GM19238 (cell line): ENCODE results near the gene SDK2.

ENCODE experiments used
- DNase-seq: peaks from one replicate; pipeline ENCODE4 v3.0.0; 2011; ENCODE audit warnings: low spot score; ENCODE audit not compliant: insufficient read length

The SDK2 gene

DNA sequence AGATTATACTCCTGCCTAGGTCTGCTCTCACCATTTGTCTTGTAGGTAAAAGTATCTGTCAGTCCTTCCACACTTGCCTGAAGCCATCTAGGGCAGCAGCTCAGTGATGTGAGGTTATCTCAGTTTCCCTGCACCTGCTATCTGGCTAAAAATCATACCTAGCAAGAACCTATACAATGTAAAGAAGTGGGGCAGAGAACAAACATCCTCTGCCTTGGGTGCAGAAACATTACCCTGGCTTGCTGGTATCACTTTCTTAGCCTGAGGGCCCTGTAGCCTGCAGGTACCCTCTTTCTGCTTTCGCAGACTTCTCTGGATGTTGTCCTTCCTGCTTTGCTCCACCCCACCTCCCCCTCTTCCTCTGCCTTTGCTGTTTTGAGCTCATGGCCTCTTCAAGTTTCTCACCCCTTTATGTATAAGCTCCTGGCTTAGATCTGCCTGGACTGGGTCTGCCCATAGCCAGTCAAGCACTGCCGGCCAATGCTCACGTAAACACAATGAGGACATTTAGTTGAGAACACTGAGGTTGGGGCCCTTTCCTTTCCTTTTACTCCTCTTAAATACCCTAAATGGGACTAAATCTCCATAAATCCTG, 8.7 kb upstream of the SDK2 start:
- no peak for DNase-seq

DNA sequence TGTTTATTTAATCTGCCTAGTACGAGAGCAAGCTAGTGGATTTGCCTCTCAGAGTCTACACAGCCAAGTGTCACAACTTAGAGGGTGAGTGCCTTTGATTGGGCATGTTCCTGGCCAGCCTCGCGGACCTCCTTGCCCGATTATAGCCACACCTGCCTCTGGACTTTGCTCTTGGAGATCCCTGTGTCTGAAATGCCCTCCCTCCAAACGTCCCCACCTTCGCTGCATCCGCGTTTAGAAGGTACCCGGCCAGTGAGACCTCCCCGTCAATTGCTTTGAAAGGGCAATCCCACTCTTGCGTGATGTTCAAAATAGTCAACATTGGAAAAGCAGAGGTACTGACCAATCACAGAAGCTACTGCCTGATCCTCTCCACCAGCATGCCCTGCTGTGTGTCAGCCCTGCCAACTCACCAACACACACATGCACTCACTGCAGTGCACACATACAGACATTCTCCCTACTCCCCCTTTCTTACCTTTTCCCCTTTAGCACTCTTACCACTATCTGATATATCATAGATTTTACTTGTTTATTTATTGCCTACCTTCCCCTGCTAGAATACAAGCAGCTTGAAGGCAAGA, 6.5 kb upstream of the SDK2 start:
- no peak for DNase-seq

DNA sequence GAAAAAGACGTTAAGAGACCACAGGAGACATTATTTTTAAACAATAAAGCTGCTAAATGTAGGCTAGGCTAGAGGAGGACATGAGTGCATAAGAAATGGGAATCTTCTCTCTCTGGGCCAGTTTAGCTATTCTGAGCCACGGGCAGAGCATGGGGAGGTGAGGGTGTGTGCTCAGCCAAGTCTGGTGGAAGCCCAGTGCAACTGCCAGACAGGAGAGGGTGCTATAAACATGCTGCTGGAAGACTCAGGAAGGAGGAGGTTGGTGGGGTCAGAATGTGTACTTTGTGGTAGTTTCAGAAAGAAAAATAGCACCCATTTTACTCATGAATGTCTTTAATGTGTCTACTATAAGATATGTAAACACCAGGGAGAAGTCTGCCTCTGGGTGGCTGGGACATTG, 5.9 kb upstream of the SDK2 start:
- no peak for DNase-seq

DNA sequence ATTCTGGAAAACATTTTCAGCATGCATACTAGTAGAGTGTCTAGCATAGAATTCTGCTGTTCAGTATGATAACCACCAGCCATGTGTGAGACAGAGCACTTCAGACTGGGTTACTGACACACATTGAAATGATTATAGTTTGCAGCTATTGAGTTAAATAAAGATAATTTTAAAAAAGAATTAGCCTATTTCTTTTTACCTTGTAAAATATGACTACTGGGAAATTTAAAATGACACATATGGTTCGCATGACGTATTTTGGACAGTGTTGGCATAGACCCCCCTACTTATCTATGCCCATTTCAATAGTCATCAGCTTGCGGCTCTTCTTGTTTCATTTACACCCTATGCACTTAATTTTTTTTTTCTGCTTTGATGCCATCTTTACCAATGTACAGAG, 4.7 kb upstream of the SDK2 start:
- no peak for DNase-seq

DNA sequence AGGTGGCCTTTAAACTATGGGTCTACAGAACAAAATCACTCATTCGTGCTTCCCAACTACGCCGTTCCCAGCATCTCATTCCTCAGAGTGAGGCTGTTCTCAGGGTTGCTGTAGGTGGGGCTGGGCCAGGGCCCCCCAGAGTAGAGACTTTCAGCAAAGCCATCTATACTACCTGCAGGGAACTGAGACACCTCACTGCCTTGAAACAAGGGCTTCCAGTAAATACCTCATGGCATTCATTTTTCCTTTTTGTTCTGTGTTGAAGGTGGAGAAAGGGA, 4.2 kb upstream of the SDK2 start:
- no peak for DNase-seq

DNA sequence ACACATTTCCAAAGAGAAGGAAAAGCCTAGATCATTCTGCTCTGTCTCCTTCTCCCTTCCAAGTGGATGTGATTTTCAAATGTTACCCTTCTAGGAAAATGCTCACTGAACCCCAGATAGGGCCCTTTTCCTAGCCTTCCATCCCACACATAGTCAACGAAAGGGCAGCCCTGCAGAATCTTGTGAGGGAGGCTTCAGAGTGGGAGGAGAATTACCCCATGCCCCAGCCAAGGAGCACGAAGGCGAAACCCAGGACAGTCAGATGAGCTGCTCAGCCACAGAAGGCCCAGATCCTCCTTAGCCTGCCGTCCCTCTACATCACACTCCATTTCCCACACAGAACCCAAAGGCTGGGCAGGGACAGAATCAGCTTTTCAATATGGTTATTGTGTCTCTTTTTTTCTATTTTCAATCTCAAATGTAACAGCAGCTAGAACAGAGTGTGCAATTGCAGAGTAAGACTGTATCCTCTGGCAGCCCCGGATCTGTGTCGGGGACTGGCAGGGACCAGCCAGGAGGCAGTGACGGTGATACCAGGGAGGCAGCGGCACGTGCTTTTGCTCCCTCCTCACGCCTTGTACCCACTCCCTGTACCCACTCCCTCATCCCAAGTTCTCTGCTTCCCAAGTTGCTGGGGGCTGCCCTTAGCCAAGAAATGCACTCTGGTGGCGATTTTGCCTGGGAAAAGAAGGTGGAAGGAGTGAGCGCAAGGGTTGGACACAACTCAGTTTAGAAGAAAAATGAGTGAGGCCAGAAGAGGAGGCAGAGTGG, 3.7 kb upstream of the SDK2 start:
- DNase-seq = no peak

DNA sequence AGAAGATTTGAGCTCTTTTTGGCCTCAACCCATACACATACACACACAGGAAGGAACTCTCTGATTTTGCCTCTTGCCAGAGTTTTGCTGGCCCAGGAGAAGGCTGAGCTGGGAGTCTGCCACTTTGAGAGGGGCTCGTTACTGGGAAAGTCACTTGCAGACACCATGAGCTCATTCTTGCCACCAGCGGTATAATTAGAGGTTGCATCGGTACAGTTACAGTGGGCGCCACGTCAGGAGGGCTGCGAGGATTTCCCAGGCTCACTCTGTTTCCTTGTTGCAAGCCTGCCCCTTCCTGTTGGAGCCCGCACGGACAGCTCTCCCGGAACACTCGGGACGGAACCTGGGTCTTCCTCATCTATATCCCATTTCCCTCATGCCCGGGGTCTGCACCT, 3.1 kb upstream of the SDK2 start:
- DNase-seq = no peak

DNA sequence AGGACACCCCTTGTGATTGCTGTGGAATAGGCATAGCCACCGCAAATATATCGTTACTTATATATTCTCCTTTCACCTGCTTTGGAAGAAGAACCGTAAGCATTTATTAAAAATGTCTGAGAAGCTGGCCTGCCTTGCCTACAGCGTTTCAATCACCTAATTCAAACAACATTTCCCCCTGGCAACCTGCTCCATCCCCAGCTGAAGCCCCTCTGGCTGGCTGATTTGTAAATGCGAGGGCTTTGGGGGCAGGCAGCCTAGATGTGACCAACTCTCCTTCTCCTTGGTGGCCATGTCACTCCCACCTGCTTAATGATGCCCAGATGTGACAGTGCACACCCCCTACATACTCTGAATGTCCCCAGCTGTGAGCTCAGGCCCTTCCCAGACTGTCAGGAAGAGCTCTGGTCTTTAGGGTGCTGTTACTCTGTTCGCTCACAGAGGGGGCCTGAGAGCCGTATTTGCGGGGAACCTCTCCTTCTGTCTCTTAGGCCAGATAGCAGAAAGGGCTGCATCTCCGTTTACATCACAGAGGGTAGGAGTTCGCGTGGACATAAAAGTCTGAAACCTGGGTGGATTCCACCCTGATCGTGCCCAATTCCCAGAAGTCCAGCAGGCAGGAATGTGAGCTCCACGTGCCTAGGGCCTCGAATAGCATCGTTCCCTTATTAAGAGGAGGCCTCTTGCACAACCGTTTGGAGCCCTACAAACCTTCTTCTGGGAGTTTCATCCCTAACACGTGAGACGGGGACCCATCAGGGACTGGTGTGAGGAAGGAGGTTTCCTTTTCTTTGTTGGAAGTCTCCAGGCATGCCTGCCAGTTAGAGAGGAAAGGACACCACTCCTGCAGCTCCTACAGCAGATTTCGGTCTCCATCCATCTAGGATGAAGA, 2.4 kb upstream of the SDK2 start:
- DNase-seq = no peak

DNA sequence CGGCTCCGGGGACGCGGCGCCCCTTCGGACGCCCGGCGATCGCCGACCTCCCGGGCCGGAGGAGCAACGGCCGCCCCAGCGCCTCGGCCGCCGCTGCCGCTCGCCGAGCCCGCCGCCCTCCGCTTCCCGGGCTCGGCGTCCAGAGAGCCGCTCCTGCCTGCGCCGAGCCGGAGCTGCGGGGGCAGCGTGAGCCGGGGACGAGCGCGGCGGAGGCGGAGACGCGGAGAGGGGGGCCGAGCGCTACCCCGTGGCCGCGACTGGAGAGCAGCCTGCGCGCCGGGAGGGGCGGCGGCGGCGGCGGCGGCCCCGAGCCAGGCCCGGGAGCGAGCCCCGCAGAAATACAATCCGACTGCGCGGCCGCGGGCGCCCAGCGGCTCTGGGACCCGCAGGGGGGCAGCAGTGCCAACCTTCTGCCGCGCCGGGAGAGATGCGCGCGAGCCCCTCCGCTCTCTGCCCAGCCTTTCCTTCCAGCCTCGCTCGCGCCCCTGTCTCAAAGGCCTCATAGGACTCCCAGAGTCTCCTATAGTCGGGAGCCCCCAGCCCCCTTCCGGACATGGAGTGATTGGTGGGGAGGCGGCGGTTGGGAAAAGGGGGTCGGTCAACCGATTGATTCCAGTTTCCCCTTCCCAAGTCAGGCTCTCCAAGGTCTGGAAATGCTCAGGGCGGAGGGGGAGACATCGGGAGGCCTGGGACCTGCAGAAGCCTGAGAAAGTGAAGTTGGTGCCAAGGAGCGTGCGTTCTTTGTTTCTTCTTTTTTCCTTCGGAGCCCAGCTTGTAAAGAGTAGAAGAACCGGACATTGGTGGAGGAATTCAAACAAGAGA, 1.0 kb upstream of the SDK2 start:
- no peak for DNase-seq

DNA sequence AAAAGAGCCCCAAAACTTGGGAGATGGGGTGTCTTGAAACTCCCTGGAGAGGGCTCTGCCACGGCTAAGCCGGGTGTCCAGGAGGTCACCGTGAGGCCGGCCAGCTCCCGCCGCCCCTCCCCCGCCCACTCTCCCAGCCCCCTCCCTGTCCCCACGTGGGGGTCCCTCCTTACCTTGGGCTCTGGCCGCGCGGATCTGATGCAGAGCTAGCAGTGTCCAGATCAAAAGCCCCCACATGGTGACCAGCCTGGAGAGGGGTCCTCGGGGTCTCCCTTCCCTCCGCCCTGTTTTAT, 447 bp downstream of the SDK2 start:
- no peak for DNase-seq

DNA sequence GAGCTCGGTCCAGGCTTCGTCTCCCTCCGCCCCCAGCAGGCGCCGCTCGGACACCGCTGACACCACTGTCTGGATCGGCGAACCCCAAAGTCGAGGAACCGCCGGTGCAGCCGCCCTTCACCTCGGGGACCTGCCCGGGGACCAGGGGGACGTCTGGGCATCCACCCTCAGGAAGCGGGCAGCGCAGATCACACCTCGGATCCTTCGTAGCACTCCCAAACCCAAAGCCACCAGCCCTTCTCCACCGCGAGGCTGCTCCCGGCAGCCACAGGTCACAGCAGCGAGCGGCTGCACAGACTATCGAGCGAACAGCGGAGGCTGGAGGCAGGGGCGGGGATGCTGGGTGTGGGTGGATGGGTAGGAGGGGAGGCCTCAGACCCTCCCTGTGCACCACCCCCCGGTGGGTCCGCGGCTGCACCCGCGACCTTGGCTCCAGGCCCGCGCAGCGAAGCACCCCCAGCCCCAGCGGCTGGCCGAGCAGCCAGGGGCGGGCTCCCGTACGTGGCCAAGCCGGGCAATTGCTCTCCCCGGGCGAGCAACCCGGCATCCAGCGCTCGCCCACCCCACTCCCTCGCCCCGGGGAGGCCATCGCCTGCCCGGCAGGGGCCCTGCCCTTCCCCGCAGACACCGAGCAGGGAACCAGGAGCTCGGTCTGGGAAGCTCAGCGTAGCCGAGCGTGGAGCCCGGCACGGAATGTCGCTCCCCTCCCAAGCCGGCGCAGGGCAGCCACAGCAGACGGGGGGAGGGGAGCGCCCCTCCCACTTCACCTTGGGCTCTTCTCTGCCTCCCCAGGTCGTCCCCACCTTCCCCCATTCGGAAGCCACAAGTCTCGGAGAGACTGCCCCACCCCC, 1.0 kb downstream of the SDK2 start:
- DNase-seq = no peak

DNA sequence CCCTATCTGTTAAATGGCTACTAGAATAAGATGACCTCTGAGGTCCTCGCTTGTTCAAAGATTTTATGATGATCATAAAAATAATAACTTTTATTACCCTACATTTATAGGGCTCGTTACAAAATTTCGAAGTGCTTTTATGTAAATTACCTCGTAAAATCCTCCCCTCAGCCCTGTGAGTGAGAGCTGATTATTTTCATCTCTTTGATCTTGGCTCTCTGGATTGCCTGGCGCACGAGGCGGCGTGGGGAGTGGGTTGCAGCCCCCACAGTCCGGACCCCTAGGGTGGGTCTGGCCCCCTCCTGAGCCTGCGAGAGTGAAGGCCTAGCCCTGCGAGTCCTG, 1.6 kb downstream of the SDK2 start:
- no peak for DNase-seq

DNA sequence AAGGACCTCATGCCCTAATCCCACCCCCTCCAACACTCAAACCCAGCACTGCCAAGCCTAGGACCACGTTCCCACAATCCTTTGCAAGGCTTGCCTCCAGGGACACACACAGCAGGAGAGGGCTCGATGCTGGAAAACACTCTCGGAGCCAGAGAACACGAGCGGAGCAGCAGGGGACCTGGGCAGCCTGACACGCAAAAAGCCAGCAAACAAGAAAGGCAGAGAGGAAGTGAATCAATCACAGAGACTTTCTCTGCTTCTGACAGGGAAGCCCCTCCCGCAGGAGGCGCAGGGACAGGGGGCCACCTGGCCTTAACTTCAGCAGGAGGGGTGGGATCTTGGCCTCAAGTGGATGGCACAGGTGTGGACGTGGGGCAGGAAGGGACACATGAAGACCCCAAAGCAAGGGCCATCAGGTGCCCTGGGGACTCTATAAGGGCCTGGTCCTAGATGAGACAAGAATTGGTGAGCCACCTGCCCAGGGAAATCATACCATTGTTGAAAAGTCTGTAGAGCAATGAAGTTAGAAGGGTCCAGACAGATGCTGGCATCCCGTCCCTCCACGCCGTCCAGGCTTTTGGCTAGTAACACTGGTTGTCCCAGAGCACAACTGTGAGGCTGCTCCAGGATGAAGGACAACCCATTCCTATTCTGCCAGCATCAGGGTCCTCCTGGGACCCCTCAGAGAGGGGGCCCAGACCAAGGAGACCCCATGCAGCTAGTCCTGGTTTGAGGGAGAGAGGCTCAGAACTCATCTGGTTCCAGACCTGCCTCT, 2.2 kb downstream of the SDK2 start:
- no peak for DNase-seq

DNA sequence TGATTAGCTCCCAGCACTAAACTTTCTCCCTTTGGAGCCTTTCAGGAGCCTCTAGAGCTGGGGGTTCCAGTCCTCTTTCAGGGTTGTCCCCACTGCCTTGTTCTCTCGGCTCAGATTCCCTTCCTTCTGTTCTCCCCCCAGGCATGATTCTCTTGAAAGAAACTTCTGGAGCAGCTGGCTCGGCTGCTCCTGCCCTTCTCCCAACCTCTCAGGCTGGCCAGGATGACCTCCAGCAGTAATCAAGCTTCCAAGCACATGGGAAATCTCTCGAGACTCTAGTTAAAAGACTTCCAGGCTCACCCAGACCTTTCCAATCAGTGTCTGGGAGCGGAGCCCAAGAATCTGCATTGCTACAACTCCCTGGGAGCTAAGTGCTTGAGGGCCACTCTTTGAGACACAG, 3.6 kb downstream of the SDK2 start:
- no peak for DNase-seq

DNA sequence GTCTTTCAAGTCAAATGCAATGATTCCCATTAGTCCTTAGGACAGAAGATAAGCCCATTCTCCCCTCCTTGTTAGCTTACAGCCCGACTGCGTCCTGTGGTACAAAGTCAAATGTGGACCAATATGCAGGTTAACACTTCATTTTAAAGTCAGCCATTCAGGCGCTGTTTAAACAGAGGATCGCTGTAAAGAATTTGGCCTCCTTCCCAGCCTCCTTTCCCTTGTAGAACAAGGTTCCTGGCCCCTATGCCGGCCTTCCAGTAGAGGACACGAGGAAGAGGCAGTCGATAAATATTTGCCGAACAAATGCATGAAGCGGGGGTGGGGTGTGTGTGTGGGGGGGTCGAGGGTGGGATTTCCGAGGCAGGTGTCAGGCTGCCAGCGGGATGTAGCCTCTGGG, 4.3 kb downstream of the SDK2 start:
- no peak for DNase-seq

DNA sequence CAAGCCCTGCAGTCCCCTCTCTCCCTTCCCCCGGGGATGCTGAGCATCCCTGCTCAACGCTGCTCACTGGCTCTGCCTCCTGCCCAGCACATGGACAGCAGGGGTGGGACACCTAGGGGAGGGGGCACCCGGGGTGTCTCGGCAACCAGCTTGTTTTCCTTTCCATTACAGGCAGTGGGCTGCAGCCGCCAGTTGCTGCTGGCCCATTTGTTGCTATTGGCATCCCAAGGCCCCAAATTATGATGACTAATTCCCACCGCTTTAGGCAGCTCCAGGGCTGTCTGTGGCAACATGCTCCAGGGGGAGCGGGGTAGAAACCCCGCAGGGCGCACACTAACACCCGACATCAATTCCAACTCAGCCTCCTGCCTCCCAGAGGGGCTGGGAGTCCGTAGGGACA, 4.9 kb downstream of the SDK2 start:
- no peak for DNase-seq

DNA sequence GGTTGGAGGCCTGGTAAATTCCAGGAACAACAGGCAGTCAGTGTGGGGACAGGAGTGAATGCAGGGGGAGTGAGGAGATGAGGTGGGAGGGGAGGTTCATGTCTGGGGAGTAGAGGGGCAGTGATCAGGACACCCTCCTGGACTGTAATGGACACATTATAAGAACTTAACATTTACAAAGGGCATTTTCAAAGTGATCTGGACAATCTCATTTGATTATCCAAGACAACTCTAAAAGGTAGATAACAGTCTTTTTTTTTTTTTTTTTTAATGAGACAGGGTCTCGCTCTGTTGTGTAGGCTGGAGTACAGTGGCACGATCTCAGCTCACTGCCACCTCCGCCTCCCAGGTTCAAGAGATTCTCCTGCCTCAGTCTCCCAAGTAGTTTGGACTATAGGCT, 5.7 kb downstream of the SDK2 start:
- no peak for DNase-seq

DNA sequence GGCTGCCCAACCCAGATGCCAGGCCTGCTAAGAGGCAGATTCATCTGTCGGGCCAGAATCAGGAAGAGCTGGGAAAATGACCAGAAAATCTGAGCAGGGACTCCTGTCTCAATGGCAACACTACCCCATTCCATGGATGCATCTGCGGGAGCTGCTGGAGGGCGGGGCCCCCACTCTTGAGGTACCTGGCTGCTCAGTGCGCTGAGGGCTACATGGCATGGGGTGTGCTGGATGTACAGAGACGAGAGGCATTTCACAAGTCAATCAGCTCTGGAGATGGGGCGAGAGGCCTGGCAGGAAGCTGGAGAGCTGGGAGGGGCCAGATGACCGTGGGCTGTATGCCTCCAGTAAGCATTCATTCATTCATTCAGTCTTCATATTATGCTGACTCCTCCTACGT, 6.4 kb downstream of the SDK2 start:
- no peak for DNase-seq

DNA sequence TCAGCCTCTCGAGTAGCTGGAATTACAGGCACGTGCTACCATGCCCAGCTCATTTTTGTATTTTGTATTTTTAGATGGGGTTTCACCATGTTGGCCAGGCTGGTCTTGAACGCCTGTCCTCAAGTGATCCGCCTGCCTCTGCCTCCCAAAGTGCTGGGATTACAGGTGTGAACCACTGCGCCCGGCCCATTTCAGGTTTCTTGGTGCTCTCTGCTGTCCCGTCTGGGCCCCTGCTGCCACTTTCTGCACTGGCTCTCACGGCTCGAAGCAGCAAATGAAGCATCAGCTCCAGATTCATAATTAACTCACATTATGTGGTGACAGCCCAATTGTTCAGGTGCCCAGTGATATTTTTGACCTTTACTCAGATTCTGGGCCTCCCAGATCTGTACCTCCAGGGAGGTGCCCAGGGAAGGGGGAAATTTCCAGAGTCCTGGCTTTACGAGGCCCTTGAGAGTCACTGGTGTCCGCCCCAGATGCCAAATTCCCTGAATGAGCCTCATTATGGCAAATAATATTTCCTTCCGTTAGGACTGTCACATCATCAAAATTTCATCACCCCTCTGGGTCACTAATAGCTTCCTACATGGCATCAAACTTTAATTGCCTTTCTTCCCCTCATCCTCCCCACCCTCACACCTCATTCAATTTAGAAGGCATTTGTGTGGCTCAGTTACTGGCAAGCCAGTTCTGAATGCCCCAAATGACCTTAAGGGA, 9.0 kb downstream of the SDK2 start:
- no peak for DNase-seq

DNA sequence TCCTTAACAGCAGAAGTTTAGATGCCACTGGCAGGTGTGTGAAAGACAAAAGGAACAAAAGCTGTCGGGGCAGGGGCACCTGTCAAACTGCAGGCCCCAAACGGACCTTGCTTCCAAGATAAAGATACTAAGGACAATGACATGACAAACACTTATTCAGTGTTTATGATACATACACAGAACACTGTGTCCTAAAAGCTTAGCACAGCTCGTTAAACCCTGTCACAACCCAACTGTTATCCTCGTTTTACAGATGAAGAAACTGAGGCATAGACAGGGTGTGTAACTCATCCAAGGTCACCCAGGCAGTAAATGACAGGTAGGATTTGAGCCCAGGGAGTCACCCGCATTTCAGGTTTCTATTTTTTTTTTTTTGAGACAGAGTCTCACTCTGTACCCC, 9.6 kb downstream of the SDK2 start:
- DNase-seq = no peak
